DND-41 (cell line): ENCODE data around the gene PARL.

Source experiments
- CTCF ChIP-seq: IDR thresholded peaks from 2 replicates; pipeline ENCODE4 v1.5.1; 2012; ENCODE audit warnings: borderline replicate concordance, low read length, moderate library complexity, mild to moderate bottlenecking; ENCODE audit not compliant: poor library complexity, severe bottlenecking; ENCODE audit errors: extremely low read depth
- EZH2 ChIP-seq: IDR thresholded peaks from 3 replicates; pipeline ENCODE4 v1.6.1; 2012; ENCODE audit warnings: borderline replicate concordance, low read depth, mild to moderate bottlenecking, moderate library complexity, low read length, inconsistent platforms; ENCODE audit not compliant: severe bottlenecking

DNA sequence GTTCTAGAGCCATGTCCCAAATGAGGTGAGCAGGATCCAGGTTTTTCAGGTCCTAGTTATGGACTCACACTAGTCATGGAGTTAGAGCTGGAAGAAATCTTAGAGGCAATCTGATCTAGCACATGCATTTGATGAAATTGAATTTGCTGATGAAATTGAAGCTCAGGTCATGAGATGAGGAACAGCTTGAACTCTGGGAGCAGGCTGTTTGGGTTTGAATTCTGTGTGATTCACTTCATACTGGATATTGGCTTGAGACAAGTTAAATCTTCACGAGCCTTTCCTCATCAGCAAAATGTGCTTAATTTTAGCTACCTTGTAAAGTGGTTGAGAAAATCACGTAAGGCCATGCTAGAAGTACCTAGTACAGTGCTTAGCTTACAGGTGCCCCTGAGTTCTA lies 33.5 kb upstream of the PARL start:
- TF ChIP-seq CTCF (no peak), EZH2 (no peak)
